ENCODE data around the gene SWSAP1.

SWSAP1 gene

DNA sequence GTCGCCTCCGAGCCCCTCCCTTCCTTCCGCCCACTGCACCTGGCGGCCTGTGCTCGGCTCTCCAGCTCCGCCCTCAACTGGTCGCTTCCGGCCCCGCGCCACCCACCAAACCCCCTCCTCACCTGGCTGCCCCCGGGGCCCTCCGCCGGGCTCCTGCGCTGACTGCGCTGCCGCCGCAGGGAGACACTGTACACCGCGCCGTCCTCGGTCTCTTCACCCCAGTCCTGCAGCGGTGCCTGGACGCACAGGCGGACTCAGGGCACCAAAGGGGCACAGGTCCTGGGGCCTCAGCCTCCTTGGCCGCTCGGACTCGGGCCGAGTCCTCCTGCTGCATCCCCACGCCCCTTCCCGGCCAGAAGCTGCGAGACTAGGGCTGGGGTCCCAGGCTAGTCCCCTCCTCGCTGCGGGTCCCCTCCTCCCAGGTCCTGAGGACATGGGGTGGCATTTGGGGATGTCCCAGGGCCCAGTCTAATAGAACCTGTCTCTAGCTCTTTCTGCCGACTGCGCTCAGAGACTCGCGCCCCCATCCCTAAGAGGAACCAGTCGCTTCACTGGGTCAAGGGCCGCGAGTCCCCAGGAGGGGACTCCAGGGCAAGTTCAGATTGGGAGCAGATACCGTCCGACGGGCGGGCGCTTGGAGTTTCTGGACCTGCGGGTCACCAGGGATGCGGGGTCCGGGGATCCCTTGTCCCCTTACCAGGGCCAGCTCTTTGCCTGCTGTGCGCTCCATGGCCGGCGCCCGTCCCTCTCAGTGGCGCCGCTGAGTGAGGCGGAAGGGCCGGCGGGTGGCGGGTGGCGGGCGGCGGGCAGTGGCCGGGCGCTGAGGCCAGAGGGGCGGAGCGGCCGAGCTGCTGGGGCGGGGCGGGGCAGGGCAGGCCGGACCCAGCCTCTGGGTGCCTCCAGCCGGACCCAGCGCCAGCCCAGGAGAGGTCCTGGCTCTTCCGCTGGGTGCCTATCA lies 44.4 kb downstream of the SWSAP1 start, which contains the start of gene RGL3:
Gene RGL3 (minus strand): TSS at position 766 of the 958 bp plus-strand sequence. CDS start 36 bp downstream, at position 730.
- Histone ChIP-seq H3K4me1 (peaks cover 19% of the 10 kb centered on the region), H2AFZ (peak within 1 kb of the TSS; percentile 93), H3K79me2 (peaks cover 4% of the 10 kb centered on the region), H3K4me3 (ENCODE audit: low read depth, low read length) (peak within 1 kb of the TSS; percentile 77), H3K9ac (peak within 1 kb of the TSS; percentile 92), H3K4me2 (ENCODE audit: low read length) (peak within 1 kb of the TSS; percentile 71), H3K36me3 (ENCODE audit: control insufficient read depth, insufficient read depth, low read length) (no peaks in the 10 kb centered on the region), H3K27me3 (ENCODE audit: control insufficient read depth, insufficient read depth, low read length) (no peaks in the 10 kb centered on the region), H3K9me3 (ENCODE audit: control insufficient read depth, low read length) (no peaks in the 10 kb centered on the region), H3K27ac (peak within 1 kb of the TSS; percentile 97)
- TF ChIP-seq, protein P1, sequence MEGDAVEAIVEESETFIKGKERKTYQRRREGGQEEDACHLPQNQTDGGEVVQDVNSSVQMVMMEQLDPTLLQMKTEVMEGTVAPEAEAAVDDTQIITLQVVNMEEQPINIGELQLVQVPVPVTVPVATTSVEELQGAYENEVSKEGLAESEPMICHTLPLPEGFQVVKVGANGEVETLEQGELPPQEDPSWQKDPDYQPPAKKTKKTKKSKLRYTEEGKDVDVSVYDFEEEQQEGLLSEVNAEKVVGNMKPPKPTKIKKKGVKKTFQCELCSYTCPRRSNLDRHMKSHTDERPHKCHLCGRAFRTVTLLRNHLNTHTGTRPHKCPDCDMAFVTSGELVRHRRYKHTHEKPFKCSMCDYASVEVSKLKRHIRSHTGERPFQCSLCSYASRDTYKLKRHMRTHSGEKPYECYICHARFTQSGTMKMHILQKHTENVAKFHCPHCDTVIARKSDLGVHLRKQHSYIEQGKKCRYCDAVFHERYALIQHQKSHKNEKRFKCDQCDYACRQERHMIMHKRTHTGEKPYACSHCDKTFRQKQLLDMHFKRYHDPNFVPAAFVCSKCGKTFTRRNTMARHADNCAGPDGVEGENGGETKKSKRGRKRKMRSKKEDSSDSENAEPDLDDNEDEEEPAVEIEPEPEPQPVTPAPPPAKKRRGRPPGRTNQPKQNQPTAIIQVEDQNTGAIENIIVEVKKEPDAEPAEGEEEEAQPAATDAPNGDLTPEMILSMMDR (IDR thresholded peaks at IDR 0.05): peak; percentile 34

DNA sequence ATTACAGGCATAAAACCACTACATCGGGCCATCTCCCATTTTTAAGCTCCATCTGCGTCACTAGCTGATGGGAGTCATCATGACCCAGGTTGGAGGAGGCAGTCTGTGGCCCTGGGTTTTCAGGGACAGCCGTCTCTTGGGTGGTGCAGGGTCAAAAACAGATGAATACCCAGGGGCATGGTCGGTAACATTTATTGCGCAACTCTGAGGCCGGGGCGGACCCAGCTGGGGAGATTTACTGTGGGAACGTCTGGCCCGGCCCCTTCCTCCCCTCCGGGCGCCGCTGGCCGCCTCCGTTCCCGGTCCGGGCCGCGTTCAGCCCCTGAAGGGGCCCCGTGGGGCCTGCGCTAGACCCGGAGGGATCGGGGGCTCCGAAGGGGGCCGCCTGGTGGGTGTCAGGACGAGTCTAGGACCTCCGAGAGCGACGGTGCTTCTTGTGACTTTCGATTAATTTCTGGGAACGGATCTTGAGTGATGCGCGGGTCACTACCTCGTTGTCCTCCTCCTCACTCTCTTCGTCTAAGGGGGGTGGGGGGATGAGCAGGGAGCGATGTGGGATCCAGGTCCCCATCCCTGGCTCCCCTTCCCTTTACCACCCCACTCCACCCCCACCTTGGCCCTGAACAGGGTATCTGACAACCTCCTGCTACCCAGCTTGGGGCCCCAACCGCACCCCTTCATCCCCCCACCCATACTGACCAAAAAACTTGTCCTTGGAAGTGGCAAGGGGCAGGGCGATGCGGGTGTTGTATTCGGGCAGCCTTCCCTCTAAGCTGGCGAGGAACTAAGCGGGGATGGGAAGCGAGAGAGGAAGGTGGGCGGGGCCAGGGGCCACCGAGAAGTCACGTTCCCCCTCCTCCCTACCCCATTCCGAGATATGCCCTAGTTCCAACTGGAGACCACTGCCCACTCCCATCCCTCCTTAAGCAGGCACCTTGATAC lies 46.2 kb downstream of the SWSAP1 start:
- Histone ChIP-seq H3K4me3 (ENCODE audit: low read depth, low read length) (peak overlapping the region; percentile 1), H3K4me2 (ENCODE audit: low read length) (peak overlapping the region; percentile 3), H3K36me3 (ENCODE audit: control insufficient read depth, insufficient read depth, low read length) (no peaks in the 10 kb centered on the region), H3K9ac (peak overlapping the region; percentile 30), H3K27ac (peak overlapping the region; percentile 97), H2AFZ (peak overlapping the region; percentile 92), H3K79me2 (peaks cover 4% of the 10 kb centered on the region), H3K4me1 (peaks cover 19% of the 10 kb centered on the region), H3K9me3 (ENCODE audit: control insufficient read depth, low read length) (no peaks in the 10 kb centered on the region), H3K27me3 (ENCODE audit: control insufficient read depth, insufficient read depth, low read length) (no peaks in the 10 kb centered on the region)
- TF ChIP-seq, protein P1 (IDR thresholded peaks at IDR 0.05): no peak

DNA sequence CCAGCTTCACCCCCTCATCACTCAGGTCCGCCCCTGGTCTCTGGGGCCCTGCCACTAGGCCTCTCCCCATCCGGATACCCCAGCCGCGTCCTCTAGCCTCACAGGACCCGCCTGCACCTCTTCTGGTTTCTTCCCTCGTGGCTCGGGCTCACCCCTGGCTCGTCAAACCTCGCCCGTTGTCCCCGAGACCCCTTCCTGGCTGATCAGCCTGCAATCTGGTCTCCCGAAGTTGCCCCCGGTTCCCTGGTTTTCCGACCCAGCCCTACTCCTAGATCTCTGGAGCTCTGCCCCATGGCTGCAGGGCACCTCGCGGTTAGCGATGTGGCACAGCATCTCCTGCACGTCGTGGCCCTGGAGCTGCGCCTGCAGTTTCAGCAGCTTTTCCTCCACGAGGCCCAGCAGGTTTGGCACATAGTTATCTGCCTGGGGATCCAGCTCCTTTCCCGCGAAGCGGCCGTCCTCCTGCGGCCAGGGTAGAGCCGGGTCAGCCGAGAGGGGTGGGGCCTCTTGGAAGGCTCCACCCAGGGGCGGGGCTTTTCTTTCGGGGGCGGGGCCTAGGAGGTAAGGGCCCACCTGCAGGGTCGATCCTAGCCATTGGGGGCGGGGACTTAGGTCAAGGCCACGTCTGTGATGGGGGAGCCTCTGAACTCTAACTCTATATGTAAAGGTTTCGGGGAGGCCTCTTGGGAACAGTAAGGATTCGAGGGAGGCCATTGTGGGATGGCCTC lies 47.1 kb downstream of the SWSAP1 start:
- H3K9ac ChIP-seq: no peak overlapping the region
- no peak overlapping the region for H3K4me3 ChIP-seq (ENCODE audit: low read depth, low read length)
- TF ChIP-seq, protein P1 (IDR thresholded peaks at IDR 0.05): no peak
- no peaks in the 10 kb centered on the region for H3K27me3 ChIP-seq (ENCODE audit: control insufficient read depth, insufficient read depth, low read length)
- peaks cover 19% of the 10 kb centered on the region for H3K4me1 ChIP-seq
- H3K79me2 ChIP-seq: peaks cover 4% of the 10 kb centered on the region
- H3K9me3 ChIP-seq (ENCODE audit: control insufficient read depth, low read length): no peaks in the 10 kb centered on the region
- peak overlapping the region; percentile 3 for H3K4me2 ChIP-seq (ENCODE audit: low read length)
- H2AFZ ChIP-seq: peak overlapping the region; percentile 92
- no peaks in the 10 kb centered on the region for H3K36me3 ChIP-seq (ENCODE audit: control insufficient read depth, insufficient read depth, low read length)
- H3K27ac ChIP-seq: peak overlapping the region; percentile 97

DNA sequence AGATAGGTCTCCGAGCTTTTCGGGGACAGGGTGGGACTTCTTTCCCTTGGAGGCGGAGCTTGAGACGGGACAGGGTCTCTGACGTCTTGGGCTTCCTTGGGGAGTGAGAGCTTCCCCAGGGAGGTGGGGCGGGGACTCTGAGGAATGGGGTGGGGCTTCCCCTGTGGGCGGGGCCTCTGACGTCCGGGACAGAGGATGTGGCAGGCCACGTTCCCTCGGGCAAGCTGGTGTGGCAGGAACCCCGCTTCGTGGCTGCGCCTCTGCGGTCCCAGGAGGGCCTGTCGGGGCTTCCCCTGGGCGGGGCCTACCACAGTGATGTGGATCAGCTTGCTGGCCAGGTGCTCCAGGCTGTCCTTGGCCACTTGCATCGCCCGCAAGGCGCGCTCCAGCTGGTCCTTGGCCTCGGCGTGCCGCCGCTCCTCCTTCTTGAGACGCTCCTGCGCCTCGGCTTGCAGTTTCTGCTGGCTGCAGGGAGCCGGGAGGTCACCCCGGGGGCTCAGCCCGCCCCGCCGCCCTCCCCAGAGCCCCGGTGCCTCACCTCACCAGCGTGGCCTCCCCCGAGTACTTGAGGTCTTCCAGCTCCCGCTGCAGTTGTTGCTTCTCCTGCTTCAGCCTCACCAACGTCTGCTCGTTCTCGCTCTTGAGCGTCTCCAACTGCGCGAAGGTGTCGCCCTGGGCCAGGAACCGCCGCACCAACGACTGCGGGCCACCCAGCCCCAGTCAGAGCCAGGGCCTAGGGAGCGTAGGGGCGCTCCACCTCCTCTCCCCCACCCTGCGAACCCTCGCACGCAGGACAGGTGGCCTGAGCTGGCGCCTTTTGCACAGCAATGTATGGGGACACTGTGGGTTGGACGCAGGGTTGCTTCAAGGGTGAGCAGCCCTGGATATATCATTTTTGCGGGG lies 47.9 kb downstream of the SWSAP1 start:
- Histone ChIP-seq H3K9me3 (ENCODE audit: control insufficient read depth, low read length) (no peaks in the 10 kb centered on the region), H3K79me2 (peaks cover 4% of the 10 kb centered on the region), H3K4me2 (ENCODE audit: low read length) (peak overlapping the region; percentile 98), H3K9ac (no peak overlapping the region), H3K4me3 (ENCODE audit: low read depth, low read length) (no peak overlapping the region), H3K4me1 (peaks cover 19% of the 10 kb centered on the region), H3K36me3 (ENCODE audit: control insufficient read depth, insufficient read depth, low read length) (no peaks in the 10 kb centered on the region), H2AFZ (no peak overlapping the region), H3K27me3 (ENCODE audit: control insufficient read depth, insufficient read depth, low read length) (no peaks in the 10 kb centered on the region), H3K27ac (no peak overlapping the region)
- TF ChIP-seq, protein P1 (IDR thresholded peaks at IDR 0.05): no peak
